GM18867 (cell line): ENCODE results near the gene PPP1R37.
"Not testable (repeated sequence)": the region's sequence is repeated elsewhere in the genome, so short reads cannot be mapped to it uniquely, and the experiment has no call there.

ENCODE experiments used
- ATAC-seq: cut with Tn5 transposase; IDR thresholded peaks from one replicate; pipeline ENCODE4 v1.9.1; 2021; ENCODE audit warnings: mild to moderate bottlenecking, moderate library complexity; ENCODE audit not compliant: unreplicated experiment

The PPP1R37 gene

GRCh38 chr19:45113628-45114027 lies 20.6 kb downstream of the PPP1R37 start:
- ATAC-seq = no peak

- no peak for ATAC-seq
Observed at GRCh38 chr19:45114116-45114515, 21.1 kb downstream of the PPP1R37 start.

GRCh38 chr19:45115809-45116615 lies 23.0 kb downstream of the PPP1R37 start:
- ATAC-seq = no peak

- no peak for ATAC-seq
Observed at GRCh38 chr19:45117167-45117594, 24.2 kb downstream of the PPP1R37 start.

- no peak for ATAC-seq
Observed at GRCh38 chr19:45117671-45118070, 24.7 kb downstream of the PPP1R37 start.

- no peak for ATAC-seq
Observed at GRCh38 chr19:45118106-45118505, 25.1 kb downstream of the PPP1R37 start.

GRCh38 chr19:45118591-45119355 lies 25.8 kb downstream of the PPP1R37 start:
- ATAC-seq = not testable (repeated sequence)

- no peak for ATAC-seq
Observed at GRCh38 chr19:45119582-45119981, 26.6 kb downstream of the PPP1R37 start.

- no peak for ATAC-seq
Observed at GRCh38 chr19:45121827-45122345, 28.9 kb downstream of the PPP1R37 start.

GRCh38 chr19:45122832-45123231 lies 29.9 kb downstream of the PPP1R37 start:
- no peak for ATAC-seq

GRCh38 chr19:45123440-45123850 lies 30.5 kb downstream of the PPP1R37 start:
- ATAC-seq = no peak

- no peak for ATAC-seq
Observed at GRCh38 chr19:45124021-45124420, 31.0 kb downstream of the PPP1R37 start.

- ATAC-seq = no peak
Observed at GRCh38 chr19:45125360-45125759, 32.4 kb downstream of the PPP1R37 start.

GRCh38 chr19:45125975-45126493 lies 33.1 kb downstream of the PPP1R37 start:
- ATAC-seq = no peak

GRCh38 chr19:45126654-45127053 lies 33.7 kb downstream of the PPP1R37 start:
- no peak for ATAC-seq

- ATAC-seq = no peak
Observed at GRCh38 chr19:45128146-45128545, 35.2 kb downstream of the PPP1R37 start.

- ATAC-seq = no peak
Observed at GRCh38 chr19:45128806-45129205, 35.8 kb downstream of the PPP1R37 start.

- no peak for ATAC-seq
Observed at GRCh38 chr19:45130236-45130635, 37.3 kb downstream of the PPP1R37 start.

GRCh38 chr19:45130888-45131615 lies 38.1 kb downstream of the PPP1R37 start:
- ATAC-seq = no peak

- ATAC-seq = no peak
Observed at GRCh38 chr19:45133661-45134060, 40.7 kb downstream of the PPP1R37 start.
